GM21717 (cell line): Measurements from ENCODE around the gene NDUFA13.
A peak's percentile ranks its signal among the peaks of the same experiment; 100 is the strongest.
"Not testable (repeated sequence)": the region's sequence is repeated elsewhere in the genome, so short reads cannot be mapped to it uniquely, and the experiment has no call there.

Experiments
- ATAC-seq: cut with Tn5 transposase; IDR thresholded peaks from one replicate; pipeline ENCODE4 v1.9.1; 2021; ENCODE audit warnings: mild to moderate bottlenecking, moderate library complexity; ENCODE audit not compliant: unreplicated experiment

NDUFA13 gene

DNA sequence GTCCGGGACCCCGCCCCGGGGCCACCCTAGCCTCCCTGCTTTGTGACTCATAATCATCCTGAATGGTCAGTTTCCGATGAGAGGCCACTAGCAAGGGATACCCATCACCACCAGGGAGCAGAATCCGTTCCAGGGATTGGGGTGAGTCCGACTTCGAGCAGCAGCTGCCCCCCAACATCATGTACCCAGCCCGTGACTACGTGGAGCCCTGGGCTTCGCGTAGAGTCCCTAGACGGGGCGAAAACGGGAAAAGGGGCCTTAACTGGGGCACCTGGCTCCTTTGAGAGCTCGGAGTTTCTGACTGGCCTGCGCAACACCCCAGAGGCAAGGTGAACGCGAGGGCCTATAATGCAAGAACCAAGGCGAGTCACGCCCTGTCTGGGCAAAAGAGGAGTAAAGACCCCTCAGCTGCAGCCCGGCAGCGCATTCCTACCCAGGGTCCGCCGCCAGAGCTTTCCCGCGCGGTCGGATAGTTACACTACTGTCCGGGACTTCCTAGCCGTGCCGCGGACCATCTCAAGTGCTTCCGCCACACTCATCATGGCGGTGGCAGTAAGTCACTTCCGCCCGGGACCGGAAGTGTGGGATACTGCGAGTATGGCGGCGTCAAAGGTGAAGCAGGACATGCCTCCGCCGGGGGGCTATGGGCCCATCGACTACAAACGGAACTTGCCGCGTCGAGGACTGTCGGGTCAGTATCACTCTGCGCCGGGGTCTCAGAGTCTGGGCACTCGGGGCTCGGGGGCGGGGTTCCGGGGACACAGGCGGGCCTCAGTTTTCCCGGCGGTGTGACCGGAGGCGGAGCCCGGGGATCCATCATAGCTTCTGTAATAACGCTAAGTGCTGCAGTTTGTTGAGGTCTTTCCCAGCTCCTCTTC is at the start of gene NDUFA13:
TSS of gene NDUFA13 (plus strand) at position 584 of the 878 bp plus-strand sequence. CDS start at position 598, 14 bp downstream.
- peak; percentile 82 for ATAC-seq

DNA sequence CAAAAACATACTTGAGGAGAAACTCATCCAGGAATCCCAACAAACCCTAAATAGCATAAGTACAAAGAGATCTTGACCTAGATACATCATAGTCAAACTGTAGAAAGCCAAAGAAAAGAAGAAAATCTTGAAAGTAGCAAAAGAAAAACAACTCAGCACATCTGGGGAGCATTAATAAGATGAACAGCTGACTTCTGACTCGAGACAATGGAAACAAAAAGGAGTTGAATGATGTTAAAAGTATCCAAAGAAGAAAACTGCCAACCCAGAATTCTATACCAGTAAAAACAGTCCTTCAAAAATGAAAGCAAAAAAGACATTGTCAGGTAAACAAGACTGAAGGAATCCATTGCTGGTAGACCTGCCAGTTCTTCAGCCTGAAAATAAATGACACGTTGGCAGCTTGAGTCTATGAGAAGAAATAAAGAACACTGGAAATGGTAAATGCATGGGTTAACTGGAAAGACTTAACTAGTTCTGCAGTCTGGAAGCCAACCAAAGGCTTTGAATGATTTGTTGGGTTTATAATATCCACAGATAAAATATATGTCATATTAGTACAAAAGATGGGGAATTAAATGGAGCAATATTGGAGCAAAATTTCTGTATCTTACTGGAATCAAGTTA is 47.5 kb upstream of the NDUFA13 start:
- ATAC-seq: no peak

DNA sequence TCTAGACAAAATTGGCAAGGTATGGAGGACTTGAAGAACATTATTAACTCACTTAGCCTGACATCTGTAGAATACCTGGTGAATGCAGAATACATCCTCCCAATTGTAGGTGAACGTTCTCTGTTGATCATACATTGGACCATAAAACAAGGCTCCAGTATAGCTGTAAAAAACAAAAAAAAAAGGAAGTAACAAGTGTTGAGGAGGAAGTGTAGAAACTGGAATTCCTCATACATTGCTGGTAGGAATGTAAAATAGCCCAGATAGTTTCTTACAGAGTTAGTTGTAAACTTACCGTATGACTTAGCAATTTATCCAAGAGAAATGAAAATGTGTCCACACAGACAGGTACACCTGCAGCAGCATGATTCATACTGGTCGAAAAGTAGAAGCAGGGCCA is 45.4 kb upstream of the NDUFA13 start:
- no peak for ATAC-seq

DNA sequence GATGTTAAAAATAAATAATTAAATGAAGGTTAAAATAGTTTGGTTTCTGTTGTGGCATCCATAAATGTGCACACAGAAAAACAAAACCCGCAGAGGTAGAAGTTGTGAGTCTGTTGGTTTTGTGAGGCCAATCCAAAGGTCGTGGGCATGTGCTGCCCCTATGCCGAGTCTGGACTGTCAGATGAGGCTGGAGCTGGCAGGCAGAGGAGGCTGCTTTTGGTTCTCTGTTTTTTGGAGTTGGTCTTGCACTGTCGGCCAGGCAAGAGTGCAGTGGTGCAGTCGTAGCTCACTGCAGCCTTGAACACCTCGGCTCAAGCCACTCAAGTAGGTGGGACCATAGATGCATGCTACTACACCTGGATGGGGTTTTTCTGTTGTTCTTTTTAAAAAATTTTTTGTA is 44.3 kb upstream of the NDUFA13 start:
- no peak for ATAC-seq

DNA sequence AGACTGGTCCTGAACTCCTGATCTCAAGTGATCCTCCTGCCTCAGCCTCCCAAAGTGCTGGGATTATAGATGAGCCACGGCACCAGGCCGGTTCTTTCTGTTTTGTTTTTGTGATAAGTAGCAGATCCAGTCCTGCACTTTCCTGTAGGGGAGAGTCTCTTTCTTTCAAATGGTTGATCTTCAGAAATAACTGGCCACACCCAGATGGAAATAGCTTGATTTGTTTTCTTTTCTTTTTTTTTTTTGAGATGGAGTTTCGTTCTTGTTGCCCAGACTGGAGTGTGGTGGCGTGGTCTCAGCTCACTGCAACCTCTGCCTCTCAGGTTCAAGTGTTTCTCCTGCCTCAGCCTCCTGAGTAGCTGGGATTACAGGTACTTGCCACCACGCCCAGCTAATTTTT is 43.9 kb upstream of the NDUFA13 start:
- ATAC-seq: not testable (repeated sequence)

- no peak for ATAC-seq
These were observed 40.8 kb upstream of the NDUFA13 start for GRCh38 chr19:19475015-19475765.

DNA sequence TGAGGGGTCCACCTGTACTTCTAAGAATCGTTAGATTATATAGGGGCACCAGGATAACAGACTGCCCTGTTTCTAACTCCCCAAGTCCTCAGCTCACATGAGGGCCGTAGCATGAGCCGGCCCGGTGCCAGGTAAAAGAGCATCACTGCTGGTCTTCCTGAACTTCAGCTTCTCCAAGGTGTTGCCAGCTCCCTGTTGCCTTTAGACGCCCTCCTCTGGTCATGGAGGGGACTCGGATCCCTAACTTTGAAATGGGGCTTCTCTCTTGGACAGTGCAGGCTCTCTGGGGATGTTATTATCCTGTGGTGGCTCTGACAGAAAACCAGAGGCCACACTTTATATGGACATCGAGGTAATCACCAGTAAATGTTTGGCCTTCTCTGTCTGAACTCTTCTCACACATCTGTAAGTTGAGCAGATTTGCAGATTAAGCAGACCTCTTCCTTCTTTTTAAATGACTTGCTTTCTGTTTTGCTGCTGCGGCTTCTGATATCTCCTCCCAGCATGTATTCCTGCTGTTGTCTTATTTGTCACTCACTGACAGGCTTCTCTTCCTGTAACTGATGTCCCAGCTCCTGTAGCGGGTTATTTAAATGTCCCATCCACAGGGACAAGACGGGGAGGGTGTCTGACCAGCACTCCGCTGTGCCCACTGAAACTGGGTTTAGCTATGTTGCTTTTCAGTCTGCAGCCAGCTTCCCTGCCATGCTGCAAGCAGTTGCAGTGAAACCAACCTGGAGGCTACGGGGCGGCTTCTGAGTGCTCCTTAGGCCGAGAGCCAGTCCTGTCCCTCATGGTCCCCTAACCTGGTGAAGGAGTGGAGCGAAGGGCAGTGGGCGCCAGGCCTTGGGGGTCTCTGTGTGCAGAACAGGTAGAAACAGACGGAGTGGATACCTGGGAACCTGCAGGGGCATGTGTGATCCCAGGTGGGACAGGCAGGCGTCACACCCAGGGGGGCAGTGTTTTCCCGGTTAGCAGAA is 39.9 kb upstream of the NDUFA13 start:
- ATAC-seq: no peak

DNA sequence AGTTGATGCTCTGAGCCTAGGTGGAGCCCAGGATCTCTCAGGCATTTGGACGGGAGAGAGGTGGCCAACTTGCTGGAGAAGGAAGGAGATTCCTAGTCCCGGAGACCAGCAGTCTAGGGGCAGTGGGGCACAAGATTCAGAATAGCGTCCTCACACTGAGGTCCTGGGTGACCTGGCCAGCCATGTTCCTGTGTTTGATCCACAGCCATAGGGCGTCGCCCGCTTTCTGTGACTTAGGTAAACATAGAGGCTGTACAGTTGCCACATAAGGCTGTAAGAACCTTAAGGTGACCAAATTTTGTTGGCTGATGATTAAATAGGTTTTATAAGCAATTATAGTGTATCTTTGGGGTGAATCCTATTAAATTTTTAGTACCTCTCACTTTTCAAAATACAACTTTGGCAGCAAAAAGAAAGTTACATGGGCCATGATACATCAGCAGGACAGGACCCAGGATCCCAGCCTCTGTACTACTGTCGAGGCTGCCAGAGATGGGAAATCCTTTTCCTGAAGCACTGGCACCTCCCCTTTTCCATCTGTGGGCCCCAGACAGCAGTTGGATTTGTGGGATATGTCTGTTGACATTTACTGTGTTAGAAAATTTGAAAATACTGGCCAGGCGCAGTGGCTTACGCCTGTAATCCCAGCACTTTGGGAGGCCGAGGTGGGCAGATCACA is 38.2 kb upstream of the NDUFA13 start:
- no peak for ATAC-seq

- no peak for ATAC-seq
These were observed 35.3 kb upstream of the NDUFA13 start for GRCh38 chr19:19480688-19481087.

DNA sequence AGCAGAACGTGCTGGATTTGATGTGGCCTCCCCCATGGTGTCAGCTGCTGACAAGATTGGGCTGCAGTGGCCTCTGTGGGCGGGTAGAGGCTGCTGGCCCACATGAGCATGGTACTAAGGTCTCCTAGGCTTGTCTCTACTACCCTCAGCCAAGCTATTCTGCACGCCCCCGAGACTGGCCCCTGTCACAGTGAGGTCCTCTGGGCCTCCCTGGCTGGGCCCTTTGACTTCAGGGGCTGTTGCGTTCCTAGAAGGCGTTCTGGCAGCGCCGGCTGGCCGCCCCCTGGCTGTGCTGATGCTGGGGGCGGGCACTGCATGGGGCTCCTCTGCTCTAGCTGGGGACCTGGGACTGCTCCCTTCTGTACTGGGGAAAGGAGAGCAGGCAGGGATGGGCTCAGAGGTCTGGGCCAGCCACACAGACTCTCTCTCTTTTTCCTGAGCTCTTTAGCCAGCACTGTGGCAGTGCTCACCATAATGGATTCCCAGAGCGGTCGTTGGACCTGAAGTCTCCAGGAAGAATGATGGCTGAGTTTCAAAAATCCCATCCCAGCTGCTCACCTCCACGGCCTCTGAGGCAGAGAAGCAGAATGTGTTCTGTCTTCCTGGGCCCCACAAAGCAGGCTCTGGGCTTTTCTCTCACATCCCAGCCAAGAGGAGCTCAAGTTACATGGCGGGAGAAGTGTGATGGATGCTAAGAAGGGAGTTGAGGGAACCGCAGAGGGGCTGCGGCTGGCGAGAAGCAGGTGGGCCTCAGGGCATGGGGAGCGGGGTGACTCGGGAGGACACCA is 33.0 kb upstream of the NDUFA13 start:
- no peak for ATAC-seq

GRCh38 chr19:19485161-19485997 is 30.6 kb upstream of the NDUFA13 start:
- no peak for ATAC-seq

DNA sequence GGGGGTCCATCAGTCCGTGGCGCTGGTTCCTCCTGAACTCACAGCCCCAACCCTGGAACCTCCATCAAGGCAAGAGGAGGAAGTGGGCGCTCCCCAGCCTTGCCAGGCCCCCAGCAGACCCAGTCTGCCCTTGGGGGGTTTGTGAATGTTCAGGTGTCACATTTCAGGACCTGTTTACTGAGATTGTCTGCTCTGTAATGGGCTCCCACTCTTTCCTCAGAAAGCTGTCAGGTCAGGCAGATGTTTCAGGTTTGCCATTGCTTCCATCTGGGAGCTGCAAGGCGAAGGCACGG is 30.1 kb upstream of the NDUFA13 start:
- no peak for ATAC-seq

- ATAC-seq: no peak
These were observed 29.5 kb upstream of the NDUFA13 start for GRCh38 chr19:19486343-19487076.

DNA sequence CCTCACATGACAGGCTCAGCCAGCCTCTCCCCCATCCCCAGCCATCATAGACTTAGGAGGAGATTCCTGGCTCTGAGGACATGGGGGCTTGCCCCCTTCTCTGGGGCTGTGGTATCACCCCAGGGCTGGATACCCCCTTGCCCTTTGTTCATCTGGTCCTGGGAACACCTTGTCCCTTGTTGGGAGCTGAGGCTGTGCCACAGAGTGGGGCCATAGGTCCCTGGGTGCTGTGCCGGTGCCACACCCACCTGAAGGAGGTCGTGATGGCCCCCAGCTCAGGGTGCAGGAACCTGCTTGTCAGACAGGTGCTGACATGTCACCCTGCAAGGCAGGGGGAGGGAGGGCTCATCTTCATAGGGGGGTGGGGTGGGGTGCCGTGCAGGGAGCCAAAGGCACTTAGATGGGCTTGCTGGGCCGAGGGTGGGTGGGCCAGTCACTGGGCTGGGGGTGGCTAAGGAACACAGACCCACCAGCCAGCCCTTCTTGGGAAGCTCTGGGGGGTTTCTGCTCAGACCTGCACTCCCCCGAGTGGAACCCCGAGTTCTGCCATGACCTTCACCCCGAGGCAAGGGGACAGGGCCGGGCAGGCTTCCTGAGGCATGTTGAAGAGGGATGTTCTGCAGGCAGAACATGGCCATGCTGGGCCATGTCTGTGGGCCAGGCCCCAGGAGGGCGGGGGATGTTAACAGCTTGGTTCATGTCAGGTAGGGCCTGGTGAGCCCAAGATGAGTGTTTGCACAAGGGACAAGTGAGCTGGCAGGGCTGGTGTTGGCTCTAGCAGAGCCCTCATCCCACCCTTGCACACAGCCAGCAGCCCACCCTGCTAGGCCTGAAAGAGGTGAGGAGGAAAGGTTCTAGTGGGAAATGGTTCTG is 28.7 kb upstream of the NDUFA13 start:
- ATAC-seq: no peak

GRCh38 chr19:19487950-19488874 is 27.8 kb upstream of the NDUFA13 start:
- no peak for ATAC-seq
